ENCODE results near the gene HOXC12. TPM values are rescaled to one million over a fixed set of nuclear protein-coding genes. Genes with fewer than 3 reads are reported as not detected.

HOXC12 gene, protein sequence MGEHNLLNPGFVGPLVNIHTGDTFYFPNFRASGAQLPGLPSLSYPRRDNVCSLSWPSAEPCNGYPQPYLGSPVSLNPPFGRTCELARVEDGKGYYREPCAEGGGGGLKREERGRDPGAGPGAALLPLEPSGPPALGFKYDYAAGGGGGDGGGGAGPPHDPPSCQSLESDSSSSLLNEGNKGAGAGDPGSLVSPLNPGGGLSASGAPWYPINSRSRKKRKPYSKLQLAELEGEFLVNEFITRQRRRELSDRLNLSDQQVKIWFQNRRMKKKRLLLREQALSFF
- total RNA-seq (2014; rRNA removed; shearing (Covaris generic)) = not detected in 2 replicates
- polyA plus RNA-seq (2015; cell fraction: cytosol; rRNA removed) = not detected in 2 replicates
- not detected in 2 replicates for polyA plus RNA-seq (2015; cell fraction: nucleus; rRNA removed)

GRCh38 chr12:53954694-53955035 is at the start of gene HOXC12:
TSS of gene HOXC12 (plus strand) at chr12:53954903. CDS start at chr12:53954930, 27 bp downstream.
- DNase-seq (ENCODE audit: low read depth) = no peak

DNA sequence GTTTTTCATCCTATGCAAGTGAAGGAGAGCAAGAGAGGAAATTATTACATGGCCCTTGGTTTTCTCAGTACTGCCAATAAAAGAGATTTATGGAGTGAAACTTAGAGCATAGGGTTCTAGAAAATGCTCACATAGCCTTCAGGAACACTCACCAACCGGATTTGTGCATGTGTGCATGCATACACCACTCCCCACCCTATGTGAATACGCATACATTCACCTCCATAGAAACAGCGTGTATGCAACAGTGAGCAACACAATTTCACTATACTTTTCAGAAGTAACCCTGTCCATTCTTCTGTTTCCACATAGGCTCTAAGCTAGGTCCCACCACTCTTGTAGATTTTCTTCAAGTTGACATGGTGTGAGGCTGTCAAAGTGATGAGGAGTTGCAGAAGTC is 47.6 kb upstream of the HOXC12 start:
- no peak for DNase-seq (ENCODE audit: low read depth)

- no peak for DNase-seq (ENCODE audit: low read depth)
Observed at GRCh38 chr12:53916788-53917655, 37.7 kb upstream of the HOXC12 start.

GRCh38 chr12:53924521-53925405 is 29.9 kb upstream of the HOXC12 start:
- DNase-seq (ENCODE audit: low read depth) = no peak

DNA sequence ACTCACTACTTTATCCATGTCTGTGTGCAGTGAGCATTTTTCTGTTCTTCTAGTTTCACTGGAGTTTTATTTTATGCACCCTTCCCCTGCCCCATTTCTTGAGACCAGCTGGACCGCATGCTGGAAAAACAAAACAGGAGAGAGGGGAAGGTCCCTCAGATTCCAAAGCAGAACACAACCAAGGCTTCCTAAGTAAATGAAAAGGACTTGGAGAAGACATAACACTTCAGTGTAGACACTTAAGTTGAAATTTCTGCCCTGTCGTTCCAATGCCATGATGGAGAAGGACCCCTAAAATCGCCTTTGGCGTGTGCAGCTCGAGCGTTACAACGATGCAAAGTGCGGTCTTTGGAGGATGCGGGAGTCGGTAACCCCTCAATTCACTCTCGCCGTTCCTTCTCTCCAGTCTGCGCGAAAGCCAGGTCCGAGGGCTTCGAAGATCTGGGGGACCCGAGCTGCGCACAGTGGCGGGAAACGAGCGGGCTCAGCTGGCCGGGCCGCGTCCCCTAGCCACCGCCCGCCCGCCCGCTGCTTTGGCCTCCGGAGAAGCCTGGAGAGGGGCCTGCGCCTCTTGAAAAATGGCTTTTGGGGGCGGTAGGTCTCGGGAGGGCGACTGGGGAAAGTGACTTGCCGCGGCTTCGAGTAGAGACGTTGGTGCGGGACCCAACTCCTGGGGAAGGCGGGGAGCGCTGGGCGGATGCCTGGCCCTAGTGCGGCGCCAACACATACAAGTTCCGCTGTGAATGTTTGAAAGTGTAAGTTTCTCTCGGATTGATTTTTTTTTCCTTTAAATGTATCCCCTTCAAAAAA is 27.3 kb upstream of the HOXC12 start:
- DNase-seq (ENCODE audit: low read depth) = no peak

GRCh38 chr12:53928054-53928835 is 26.5 kb upstream of the HOXC12 start:
- no peak for DNase-seq (ENCODE audit: low read depth)

GRCh38 chr12:53929527-53929926 is 25.2 kb upstream of the HOXC12 start:
- DNase-seq (ENCODE audit: low read depth) = no peak

GRCh38 chr12:53930591-53931255 is 24.0 kb upstream of the HOXC12 start:
- DNase-seq (ENCODE audit: low read depth) = no peak

GRCh38 chr12:53931844-53932581 is 22.7 kb upstream of the HOXC12 start:
- DNase-seq (ENCODE audit: low read depth) = no peak

DNA sequence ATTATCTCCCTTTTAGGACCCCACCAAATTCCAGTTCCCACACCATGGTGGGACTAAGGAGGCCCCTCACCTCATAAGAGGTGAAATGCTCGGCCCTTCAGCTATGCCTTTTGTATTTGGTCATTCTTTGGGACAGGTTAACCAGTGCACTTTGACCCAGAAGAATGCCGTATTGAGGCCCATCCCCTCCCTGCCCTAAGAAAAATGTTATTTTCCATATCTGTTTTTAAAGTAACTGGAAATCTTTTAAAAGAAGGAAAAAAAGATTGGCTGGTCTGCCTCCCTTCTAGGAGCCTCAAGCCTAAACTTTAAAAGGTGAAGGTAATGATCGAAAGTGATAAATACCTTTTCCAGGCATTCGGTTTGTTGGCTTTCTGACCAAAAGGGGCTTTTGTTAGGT is 21.8 kb upstream of the HOXC12 start:
- DNase-seq (ENCODE audit: low read depth) = no peak

DNA sequence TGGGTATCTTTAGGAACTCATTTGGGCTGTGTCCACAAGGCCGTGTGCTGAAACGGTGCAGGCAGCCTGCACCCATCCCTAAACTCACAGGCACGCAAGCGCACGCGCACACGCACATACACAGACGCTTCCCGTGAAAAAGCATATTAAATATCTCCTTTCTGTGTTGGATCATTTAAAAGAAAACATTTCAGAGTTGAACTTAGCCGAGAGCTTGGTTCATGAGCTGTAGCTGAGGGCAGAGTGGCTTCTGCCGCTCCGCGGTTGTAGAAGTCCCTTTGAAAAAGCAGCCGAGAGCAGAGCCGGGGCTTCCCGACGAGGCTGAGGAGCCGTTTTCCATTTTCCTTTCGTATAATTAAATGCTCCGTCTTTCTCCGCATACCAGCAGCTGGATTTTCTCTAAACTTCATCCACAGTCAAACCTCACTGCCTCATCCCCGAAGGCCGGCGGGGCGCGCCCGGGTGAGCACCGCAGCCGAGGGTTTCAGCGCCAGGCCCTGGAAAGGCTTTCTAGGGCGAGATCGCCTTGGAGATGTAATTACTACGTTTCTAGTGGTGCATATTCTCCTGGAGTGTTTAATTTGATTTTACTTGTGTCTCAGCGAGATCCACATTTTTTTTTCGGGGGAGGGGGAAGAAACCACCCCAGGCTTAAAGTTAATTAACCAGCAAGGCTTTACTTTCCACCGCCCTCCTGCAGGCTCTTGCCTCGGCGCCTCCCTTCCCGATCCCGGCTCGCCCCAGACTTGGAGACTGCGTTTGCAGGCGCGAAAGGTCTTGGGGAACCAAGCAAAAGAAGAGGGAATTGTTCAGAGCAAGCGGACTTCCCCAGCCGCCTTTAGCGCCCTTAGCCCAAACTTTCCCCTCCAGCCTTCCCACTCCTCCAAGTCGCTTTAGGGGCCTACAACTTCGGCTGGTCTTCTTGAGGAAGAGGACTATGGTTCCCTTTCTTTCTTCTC is 19.0 kb upstream of the HOXC12 start:
- no peak for DNase-seq (ENCODE audit: low read depth)

- no peak for DNase-seq (ENCODE audit: low read depth)
Observed at GRCh38 chr12:53937099-53937498, 17.6 kb upstream of the HOXC12 start.

DNA sequence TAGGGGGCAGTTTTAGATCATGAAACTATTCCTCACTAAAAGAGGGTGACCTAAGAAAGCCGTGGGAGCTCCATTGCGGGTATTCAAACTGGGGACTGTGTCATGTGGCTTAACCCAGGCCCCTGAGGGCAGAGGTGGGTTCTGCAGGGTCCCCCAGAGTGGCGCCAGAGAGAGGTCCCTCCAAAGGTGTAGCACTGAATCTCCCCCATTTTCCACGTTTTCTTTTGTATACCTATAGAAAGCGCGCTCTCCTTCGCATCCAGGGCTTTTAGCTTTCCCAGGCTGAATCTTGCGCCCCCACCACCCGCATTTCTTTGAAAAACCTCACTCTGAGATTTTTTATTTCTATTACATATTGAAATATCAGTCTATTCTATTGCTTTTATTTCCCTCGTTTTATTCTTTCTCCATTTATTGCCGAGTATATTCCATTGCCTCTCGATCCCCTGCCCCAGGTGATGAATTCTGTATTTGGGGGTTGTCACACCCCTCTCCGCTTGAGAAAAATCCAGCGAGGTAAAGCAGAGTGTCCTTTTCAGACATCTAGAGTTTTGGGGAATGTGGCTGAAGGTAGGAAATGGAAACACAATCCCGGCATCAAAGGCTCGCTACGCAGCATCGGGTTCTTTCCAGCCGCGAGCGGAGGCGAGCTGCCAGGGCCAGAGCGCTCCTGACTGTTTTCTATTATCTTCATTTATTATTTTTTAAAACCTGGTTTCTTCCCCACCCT is 16.9 kb upstream of the HOXC12 start:
- DNase-seq (ENCODE audit: low read depth) = no peak

GRCh38 chr12:53938326-53939140 is 16.2 kb upstream of the HOXC12 start, which contains the start of gene HOXC13:
TSS of gene HOXC13 (plus strand) at chr12:53938831. CDS start at chr12:53938907, 76 bp downstream.
- peak; percentile 99 for DNase-seq (ENCODE audit: low read depth)
